HepG2 (cell line): ENCODE results near the gene SMARCA5. TPM values are rescaled to one million over a fixed set of nuclear protein-coding genes. Genes with fewer than 3 reads are reported as not detected.

Experiments
- BORCS8-MEF2B ChIP-seq: sonication (generic); formaldehyde crosslinking; IDR thresholded peaks from 2 replicates; pipeline ENCODE4 v1.8.0; 2022; ENCODE audit warnings: mild to moderate bottlenecking, missing genetic modification reagents
- DBP ChIP-seq: sonication (generic); formaldehyde crosslinking; IDR thresholded peaks from 2 replicates; pipeline ENCODE4 v1.4.0; 2020; ENCODE audit warnings: missing genetic modification reagents; ENCODE audit errors: not compliant biosample characterization
- DR1 ChIP-seq: sonication (generic); formaldehyde crosslinking; IDR thresholded peaks from 2 replicates; pipeline ENCODE4 v1.8.0; 2021; ENCODE audit warnings: mild to moderate bottlenecking, missing genetic modification reagents, inconsistent platforms
- FLYWCH1 ChIP-seq: sonication (generic); formaldehyde crosslinking; IDR thresholded peaks from 2 replicates; pipeline ENCODE4 v1.8.1; 2023; ENCODE audit warnings: mild to moderate bottlenecking, missing genetic modification reagents
- GLI4 ChIP-seq: sonication (generic); formaldehyde crosslinking; IDR thresholded peaks from 2 replicates; pipeline ENCODE4 v1.5.1; 2020; ENCODE audit warnings: missing genetic modification reagents, mild to moderate bottlenecking, moderate library complexity, borderline replicate concordance
- HES4 ChIP-seq: sonication (generic); formaldehyde crosslinking; IDR thresholded peaks from 2 replicates; pipeline ENCODE4 v1.9.0; 2021; ENCODE audit warnings: mild to moderate bottlenecking, missing genetic modification reagents, borderline replicate concordance
- HIVEP1 ChIP-seq: sonication (generic); formaldehyde crosslinking; IDR thresholded peaks from 2 replicates; pipeline ENCODE4 v1.4.0; 2020; ENCODE audit warnings: mild to moderate bottlenecking, missing genetic modification reagents
- HNRNPH1 ChIP-seq: fragments of 200-400 bp; formaldehyde crosslinking; optimal IDR thresholded peaks from 2 replicates; pipeline ENCODE3; 2017; ENCODE audit warnings: mild to moderate bottlenecking, low read depth, low read length
- MAX ChIP-seq: IDR thresholded peaks from 2 replicates; pipeline ENCODE4 v1.6.1; 2012; ENCODE audit warnings: inconsistent platforms
- MTA3 ChIP-seq: sonication (generic); formaldehyde crosslinking; IDR thresholded peaks from 2 replicates; pipeline ENCODE4 v1.4.0; 2020; ENCODE audit warnings: missing genetic modification reagents
- NR2C2 ChIP-seq: sonication (generic); formaldehyde crosslinking; IDR thresholded peaks from 2 replicates; pipeline ENCODE4 v1.4.0; 2020; ENCODE audit warnings: missing genetic modification reagents, mild to moderate bottlenecking, moderate library complexity, borderline replicate concordance
- POLR2G ChIP-seq: fragments of 200-400 bp; formaldehyde crosslinking; IDR thresholded peaks from 2 replicates; pipeline ENCODE4 v1.6.1; 2018; ENCODE audit warnings: mild to moderate bottlenecking, low read depth, low read length, moderate library complexity
- SMARCE1 ChIP-seq: fragments of 450-650 bp; IDR thresholded peaks from 2 replicates; pipeline ENCODE4 v1.6.1; 2017; ENCODE audit warnings: borderline replicate concordance
- TAF15 ChIP-seq: fragments of 200-400 bp; formaldehyde crosslinking; IDR thresholded peaks from one replicate; pipeline ENCODE4 v1.6.1; 2018; ENCODE audit warnings: mild to moderate bottlenecking, low read depth, low read length; ENCODE audit not compliant: poor library complexity, severe bottlenecking
- TCF7 ChIP-seq: sonication (generic); IDR thresholded peaks from 2 replicates; pipeline ENCODE4 v1.6.1; 2016; ENCODE audit warnings: antibody characterized with exemption, low read depth
- THRA ChIP-seq: sonication (generic); formaldehyde crosslinking; IDR thresholded peaks from 2 replicates; pipeline ENCODE4 v1.4.0; 2020; ENCODE audit warnings: missing genetic modification reagents, borderline replicate concordance
- ZKSCAN5 ChIP-seq: sonication (generic); formaldehyde crosslinking; IDR thresholded peaks from 2 replicates; pipeline ENCODE4 v1.5.1; 2020; ENCODE audit warnings: mild to moderate bottlenecking, missing genetic modification reagents
- ZMYM4 ChIP-seq: sonication (generic); formaldehyde crosslinking; IDR thresholded peaks from 2 replicates; pipeline ENCODE4 v1.8.1; 2023; ENCODE audit warnings: mild to moderate bottlenecking, missing genetic modification reagents
- ZNF337 ChIP-seq: sonication (generic); formaldehyde crosslinking; IDR thresholded peaks from 2 replicates; pipeline ENCODE4 v1.5.1; 2020; ENCODE audit warnings: missing genetic modification reagents, low read depth, mild to moderate bottlenecking, borderline replicate concordance
- ZNF34 ChIP-seq: sonication (generic); formaldehyde crosslinking; IDR thresholded peaks from 2 replicates; pipeline ENCODE4 v1.4.0; 2020; ENCODE audit warnings: mild to moderate bottlenecking, missing genetic modification reagents, borderline replicate concordance
- ZNF432 ChIP-seq: sonication (generic); formaldehyde crosslinking; IDR thresholded peaks from 2 replicates; pipeline ENCODE4 v1.5.0; 2020; ENCODE audit warnings: missing genetic modification reagents, mild to moderate bottlenecking, borderline replicate concordance
- ZNF512B ChIP-seq: sonication (generic); formaldehyde crosslinking; IDR thresholded peaks from 2 replicates; pipeline ENCODE4 v1.5.1; 2020; ENCODE audit warnings: missing genetic modification reagents, mild to moderate bottlenecking, borderline replicate concordance
- ZNF790 ChIP-seq: sonication (generic); formaldehyde crosslinking; IDR thresholded peaks from 2 replicates; pipeline ENCODE4 v1.8.0; 2022; ENCODE audit warnings: missing genetic modification reagents, mild to moderate bottlenecking, borderline replicate concordance
- ZNF883 ChIP-seq: sonication (generic); formaldehyde crosslinking; IDR thresholded peaks from 2 replicates; pipeline ENCODE4 v1.5.1; 2020; ENCODE audit warnings: mild to moderate bottlenecking, missing genetic modification reagents; ENCODE audit errors: not compliant biosample characterization
- polyA plus RNA-seq, 8 experiments: library from polyadenylated mRNA; depleted of rRNA in 3 of 8; stranded (reverse) in 7 of 8; unstranded in 1 of 8; fragments of >200 nt; fragmentation: Illumina TruSeq in 4 of 8; extraction: Trizol in 4 of 8; gene quantifications; 2 replicates each; pipeline versions ENCODE4 v1.2.1 to v1.2.3, GENCODE V29; 2011 to 2016; ENCODE audit warnings: low read depth in 4 of 8, missing spikeins in 1 of 8, mixed read lengths in 1 of 8; ENCODE audit not compliant: insufficient read depth in 1 of 8
- total RNA-seq, 5 experiments: library from RNA; depleted of rRNA; stranded (reverse); fragments of >200 nt; fragmentation: Illumina TruSeq; extraction: Trizol; gene quantifications; 2 replicates each; pipeline ENCODE4 v1.2.3, GENCODE V29; 2016; ENCODE audit warnings: low read depth in 1 of 5

SMARCA5 gene
- total and polyA plus RNA-seq, 2 of the 13 experiments (the other 11 are each of a cell fraction or from before 2014, with no cell fraction given), result 7.0 to 37.5 TPM

GRCh38 chr4:143513314-143514168 is at the start of gene SMARCA5 (continued):
- TF ChIP-seq TCF7 (no peak), HIVEP1 (peak; percentile 72; the same call in 1 of the 2 replicates), HNRNPH1 (no peak), POLR2G (peak; percentile 82), DR1 (CRISPR knock-in tag) (peak; percentile 59; the same call in 1 of the 2 replicates), ZMYM4 (CRISPR knock-in tag) (peak; percentile 95), MAX (peak; percentile 54), SMARCE1 (no peak), ZNF337 (CRISPR knock-in tag) (peak; percentile 17; the same call in 1 of the 2 replicates), ZNF512B (peak; percentile 85), FLYWCH1 (peak; percentile 64; the same call in 1 of the 2 replicates), MTA3 (CRISPR knock-in tag) (no peak), HES4 (CRISPR knock-in tag) (peak; percentile 94), TAF15 (no peak), ZNF790 (CRISPR knock-in tag) (0 out of 2 replicates have a peak, but pooled peaks have one; percentile 63), BORCS8-MEF2B (CRISPR knock-in tag) (peak; percentile 63), THRA (CRISPR knock-in tag) (0 out of 2 replicates have a peak, but pooled peaks have one; percentile 12), GLI4 (CRISPR knock-in tag) (peak; percentile 79; the same call in 1 of the 2 replicates), ZNF34 (CRISPR knock-in tag) (0 out of 2 replicates have a peak, but pooled peaks have one; percentile 25), NR2C2 (CRISPR knock-in tag) (peak; percentile 92), DBP (CRISPR knock-in tag) (no peak), ZKSCAN5 (CRISPR knock-in tag) (0 out of 2 replicates have a peak, but pooled peaks have one; percentile 22), ZNF432 (CRISPR knock-in tag) (no peak), ZNF883 (CRISPR knock-in tag) (peak; percentile 71)
